GM10266 (cell line): ENCODE results near the gene FAM107A.

Source experiments
- DNase-seq: peaks from one replicate; pipeline ENCODE4 v3.0.0; 2012; ENCODE audit errors: extremely low spot score
- CTCF ChIP-seq: IDR thresholded peaks from 2 replicates; pipeline ENCODE4 v1.5.1; 2012; ENCODE audit warnings: mild to moderate bottlenecking, low read depth; ENCODE audit not compliant: control insufficient read depth, insufficient read depth; ENCODE audit errors: missing control alignments

The FAM107A gene

GRCh38 chr3:58581328-58582091 lies 4.3 kb upstream of the FAM107A start:
- no peak for DNase-seq
- TF ChIP-seq CTCF, result no peak

GRCh38 chr3:58580826-58581327 lies 3.7 kb upstream of the FAM107A start:
- DNase-seq, result no peak

GRCh38 chr3:58578873-58579272 lies 1.7 kb upstream of the FAM107A start:
- no peak for DNase-seq
- no peak for TF ChIP-seq CTCF

More at GRCh38 chr3:58580826-58581327, 3.7 kb upstream of the FAM107A start:
- TF ChIP-seq CTCF, result no peak

GRCh38 chr3:58576716-58577115 lies 475 bp downstream of the FAM107A start:
- DNase-seq, result no peak
- TF ChIP-seq CTCF, result no peak

- no peak for TF ChIP-seq CTCF
- no peak for DNase-seq
Measured at GRCh38 chr3:58575971-58576652, 1.1 kb downstream of the FAM107A start.

- no peak for TF ChIP-seq CTCF
- DNase-seq, result no peak
Measured at GRCh38 chr3:58574682-58575081, 2.5 kb downstream of the FAM107A start.

- DNase-seq, result no peak
- TF ChIP-seq CTCF, result no peak
Measured at GRCh38 chr3:58574106-58574505, 3.1 kb downstream of the FAM107A start.
